HepG2 (cell line): Measurements from ENCODE around the gene CS. TPM values are rescaled to one million over a fixed set of nuclear protein-coding genes. Genes with fewer than 3 reads are reported as not detected.
"Not testable (repeated sequence)": the region's sequence is repeated elsewhere in the genome, so short reads cannot be mapped to it uniquely, and the experiment has no call there.

ENCODE experiments used
- ATAC-seq: fragments of 200-7000 bp; cut with Tn5 transposase; 3 replicates; pipeline ENCODE4 v1.9.1; 2020; ENCODE audit warnings: mild to moderate bottlenecking, moderate library complexity
- BruUV-seq: library from RNA; stranded (reverse); fragments of 400-500 nt; replicated peaks from 2 replicates; lab custom pipeline; 2021; lab: Mats Ljungman, UMichigan
- CTCF ChIA-PET: fragments of 300-600 bp; formaldehyde crosslinking; extraction: SDS; loops from one replicate; lab custom pipeline; 2021; ENCODE audit warnings: low total read pairs, inconsistent platforms, low intra/inter-chr PET ratio; lab: Yijun Ruan, JAX
- POLR2A ChIA-PET: fragments of 350-600 bp; sonication (Branson Sonifier 250); formaldehyde crosslinking; loops from one replicate; lab custom pipeline; 2020; ENCODE audit warnings: antibody characterized with exemption, inconsistent platforms; lab: Yijun Ruan, JAX
- DNase-seq: peaks from one replicate; pipeline ENCODE4 v3.0.0-alpha.2; 2015; ENCODE audit warnings: low spot score
- FAIRE-seq: peaks from 3 replicates; lab custom pipeline; 2011; peaks lifted over from hg19 to GRCh38; lab: Jason Lieb, UNC
- H2AFZ ChIP-seq: one replicate; pipeline ENCODE4 v1.6.1; 2011; ENCODE audit warnings: low read length, inconsistent platforms
- H3K27ac ChIP-seq: fragments of 300-600 bp; 3 replicates; pipeline ENCODE4 v1.8.0; 2011; ENCODE audit warnings: mixed run types, mild to moderate bottlenecking, mixed read lengths, low read length, inconsistent platforms; ENCODE audit not compliant: insufficient read depth; ENCODE audit errors: extremely low read length
- H3K27me3 ChIP-seq, 2 experiments: fragments of 200-600 bp in 1 of 2; 2 replicates in 1 of 2; 3 replicates in 1 of 2; pipeline versions ENCODE4 v1.6.0 to v1.8.0; 2011; ENCODE audit warnings: low read length in 2 of 2, mild to moderate bottlenecking in 2 of 2, moderate library complexity in 2 of 2, inconsistent platforms in 1 of 2; ENCODE audit not compliant: insufficient read depth in 2 of 2, control insufficient read depth in 1 of 2
- H3K36me3 ChIP-seq, 2 experiments: fragments of 200-600 bp in 1 of 2; replicated peaks in 1 of 2; 2 replicates in 1 of 2; 3 replicates in 1 of 2; pipeline versions ENCODE4 v1.5.1 to v1.8.0; 2011; ENCODE audit warnings: low read length in 2 of 2, inconsistent platforms in 1 of 2; ENCODE audit not compliant: insufficient read depth in 2 of 2, control insufficient read depth in 1 of 2
- H3K4me1 ChIP-seq: 2 replicates; pipeline ENCODE4 v1.5.1; 2012; ENCODE audit warnings: low read length, inconsistent platforms; ENCODE audit not compliant: insufficient read depth
- H3K4me2 ChIP-seq: 2 replicates; pipeline ENCODE4 v1.6.0; 2011; ENCODE audit warnings: low read depth, low read length, inconsistent platforms
- H3K4me3 ChIP-seq, 3 experiments: fragments of 200-600 bp in 1 of 3; sonication (generic), shearing (Covaris generic) in 1 of 3; replicated peaks in 1 of 3; 2 replicates each; pipeline ENCODE4 v1.5.1; 2011 to 2016; ENCODE audit warnings: low read length in 3 of 3, inconsistent platforms in 2 of 3, low read depth in 2 of 3, mild to moderate bottlenecking in 2 of 3, control low read depth in 1 of 3, mixed read lengths in 1 of 3; ENCODE audit not compliant: insufficient read depth in 1 of 3
- H3K79me2 ChIP-seq: one replicate; pipeline ENCODE4 v1.6.1; 2011; ENCODE audit warnings: low read length, inconsistent platforms; ENCODE audit not compliant: insufficient read depth
- H3K9ac ChIP-seq: 2 replicates; pipeline ENCODE4 v1.6.0; 2011; ENCODE audit warnings: mild to moderate bottlenecking, low read depth, low read length, inconsistent platforms; ENCODE audit not compliant: insufficient read depth
- H3K9me3 ChIP-seq: 2 replicates; pipeline ENCODE4 v1.5.1; 2012; ENCODE audit warnings: mild to moderate bottlenecking, low read length
- H4K20me1 ChIP-seq: 2 replicates; pipeline ENCODE4 v1.6.0; 2011; ENCODE audit warnings: inconsistent platforms, mild to moderate bottlenecking, low read length, moderate library complexity; ENCODE audit not compliant: insufficient read depth
- NFRKB ChIP-seq: fragments of 450-650 bp; IDR thresholded peaks from 2 replicates; pipeline ENCODE4 v1.6.1; 2017
- ZMAT3 ChIP-seq: sonication (generic); formaldehyde crosslinking; conservative IDR thresholded peaks from 2 replicates; pipeline ENCODE4 v1.7.0; 2021; ENCODE audit warnings: missing genetic modification reagents
- ZNF121 ChIP-seq: sonication (generic); formaldehyde crosslinking; IDR thresholded peaks from 2 replicates; pipeline ENCODE4 v1.5.0; 2020; ENCODE audit warnings: mild to moderate bottlenecking, missing genetic modification reagents
- WGBS: methylation state at CpG from one replicate; pipeline ENCODE4 v1.1.6; 2017; ENCODE audit warnings: low lambda C conversion rate; 5-methylcytosine and 5-hydroxymethylcytosine counted together
- in situ Hi-C: cut with HindIII; loops from 2 replicates; pipeline ENCODE4 v1.10.0; 2017; ENCODE audit warnings: low pct_unique_long_range_greater_than_20kb; ENCODE audit not compliant: extremely low pct_ligation_motif_present
- intact Hi-C: fragments of 100-400 bp; cut with micrococcal nuclease; formaldehyde crosslinking; loops from one replicate; pipeline ENCODE4 v1.10.0; 2022; ENCODE audit not compliant: unreplicated experiment
- polyA plus RNA-seq, 8 experiments: library from polyadenylated mRNA; depleted of rRNA in 3 of 8; stranded (reverse) in 7 of 8; unstranded in 1 of 8; fragments of >200 nt; fragmentation: Illumina TruSeq in 4 of 8; extraction: Trizol in 4 of 8; gene quantifications; 2 replicates each; pipeline versions ENCODE4 v1.2.1 to v1.2.3, GENCODE V29; 2011 to 2016; ENCODE audit warnings: low read depth in 4 of 8, missing spikeins in 1 of 8, mixed read lengths in 1 of 8; ENCODE audit not compliant: insufficient read depth in 1 of 8
- total RNA-seq, 5 experiments: library from RNA; depleted of rRNA; stranded (reverse); fragments of >200 nt; fragmentation: Illumina TruSeq; extraction: Trizol; gene quantifications; 2 replicates each; pipeline ENCODE4 v1.2.3, GENCODE V29; 2016; ENCODE audit warnings: low read depth in 1 of 5

Gene CS
- total and polyA plus RNA-seq, 2 of the 13 experiments (the other 11 are each of a cell fraction or from before 2014, with no cell fraction given), result 173 to 175 TPM

DNA sequence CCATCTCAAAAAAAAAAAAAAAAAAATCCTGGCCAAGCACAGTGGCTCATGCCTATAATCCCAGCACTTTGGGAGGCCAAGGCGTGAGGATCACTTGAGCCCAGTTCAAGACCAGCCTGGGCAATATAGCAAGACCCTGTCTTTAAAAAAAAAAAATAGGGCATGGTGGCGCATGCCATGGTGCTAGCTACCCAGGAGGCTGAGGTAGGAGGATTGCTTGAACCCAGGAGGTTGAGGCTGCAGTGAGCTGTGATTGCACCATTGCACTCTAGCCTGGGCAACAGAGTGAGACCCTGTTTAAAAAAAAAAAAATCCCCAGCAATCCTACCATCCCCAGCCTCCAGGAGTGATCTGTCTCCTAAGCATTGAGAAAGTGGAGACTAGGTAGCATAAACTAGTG is 42.2 kb upstream of the CS start:
- 100% methylated on average over 2 of the region's 2 CpGs for WGBS
- H3K79me2 ChIP-seq, H3K9ac ChIP-seq, CTCF ChIA-PET, FAIRE-seq, H3K4me2 ChIP-seq, H3K27ac ChIP-seq, H4K20me1 ChIP-seq, H3K9me3 ChIP-seq, DNase-seq, ATAC-seq, H2AFZ ChIP-seq: not testable (repeated sequence)
- peaks cover 36% of the 10 kb centered on the region for H3K4me1 ChIP-seq
- TF ChIP-seq ZNF121 (CRISPR knock-in tag), result peak; percentile 35; the same call in 1 of the 2 replicates
- TF ChIP-seq, all 625 proteins: peak for 1; not testable (repeated sequence) for 624
- H3K27me3 ChIP-seq, intact Hi-C loops, BruUV-seq, H3K4me3 ChIP-seq, in situ Hi-C loops: not testable (repeated sequence)
- POLR2A ChIA-PET, result interaction anchor here (0.7 to 2.6 kb wide), 4 partner anchors 9 to 122 kb away, joined by 3 to 22 read pairs (median 4); partner anchors contain the start of gene STAT2
- peaks cover 5 to 31% of the 10 kb centered on the region in 2 experiments for H3K36me3 ChIP-seq

DNA sequence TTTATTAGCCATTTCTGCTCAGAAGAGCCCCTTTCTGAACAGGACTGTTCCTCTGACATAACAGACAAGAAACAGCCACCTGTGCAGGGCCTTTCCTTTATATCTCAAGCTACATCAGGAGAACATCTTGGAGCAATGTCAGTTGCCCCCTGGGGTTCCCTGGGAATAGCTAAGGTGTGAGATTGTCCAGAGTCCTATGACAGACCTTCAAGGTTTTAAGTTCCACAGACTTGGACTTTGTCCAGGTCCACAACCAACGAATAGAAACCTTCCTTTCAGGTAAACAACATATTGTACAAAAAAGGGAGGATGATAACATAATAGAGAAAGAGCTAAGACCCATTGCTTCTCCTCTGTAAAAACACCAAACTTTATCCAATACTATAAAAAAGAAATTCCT is 41.5 kb upstream of the CS start:
- H3K4me3 ChIP-seq, result no peak overlapping the region
- no peaks in the 10 kb centered on the region for H4K20me1 ChIP-seq
- BruUV-seq, result no TSS peak
- H2AFZ ChIP-seq, result no peak overlapping the region
- 13% methylated on average over 1 of the region's 1 CpG for WGBS
- H3K4me1 ChIP-seq, result peaks cover 36% of the 10 kb centered on the region
- CTCF ChIA-PET, result no interaction called here
- H3K27me3 ChIP-seq, result no peaks in the 10 kb centered on the region
- ATAC-seq (no peak), FAIRE-seq (no peak), DNase-seq (no peak)
- peaks cover 4 to 27% of the 10 kb centered on the region in 2 experiments for H3K36me3 ChIP-seq
- no peak overlapping the region for H3K9ac ChIP-seq
- TF ChIP-seq ZMAT3 (CRISPR knock-in tag) (no peak), NFRKB (no peak)
- POLR2A ChIA-PET, result interaction anchor here (0.6 to 2.6 kb wide), 5 partner anchors 17 to 123 kb away, joined by 3 to 22 read pairs (median 3); partner anchors contain the start of genes CNPY2 and STAT2
- intact Hi-C loops (no loop called here), in situ Hi-C loops (no loop called here)
- no peaks in the 10 kb centered on the region for H3K9me3 ChIP-seq
- H3K79me2 ChIP-seq, result no peaks in the 10 kb centered on the region
- no peak overlapping the region for H3K4me2 ChIP-seq
- peak overlapping the region; percentile 43 for H3K27ac ChIP-seq
